HEK293 (cell line): ENCODE measurements around the gene BLOC1S1.

ENCODE experiments used
- CTCF ChIA-PET: fragments of 350-600 bp; formaldehyde crosslinking; extraction: SDS; loops from one replicate; lab custom pipeline; 2021; ENCODE audit warnings: antibody characterized with exemption; lab: Yijun Ruan, JAX
- POLR2A ChIA-PET: fragments of 300-600 bp; formaldehyde crosslinking; extraction: SDS; loops from one replicate; lab custom pipeline; 2020; ENCODE audit warnings: antibody characterized with exemption, inconsistent platforms; lab: Yijun Ruan, JAX
- H3K27ac ChIP-seq: fragments of 200-500 bp; sonication (Bioruptor generic); 2 replicates; pipeline ENCODE4 v1.5.1; 2014; ENCODE audit warnings: low read depth, low read length, control low read depth, inconsistent platforms; ENCODE audit errors: extremely low read depth
- H3K36me3 ChIP-seq, 2 experiments: fragments of 200-500 bp in 1 of 2; sonication (Bioruptor generic) in 1 of 2; 1 replicate in 1 of 2; 2 replicates in 1 of 2; pipeline ENCODE4 v1.5.1; 2014 to 2017; ENCODE audit warnings: inconsistent platforms in 2 of 2, low read length in 2 of 2; ENCODE audit not compliant: control insufficient read depth in 2 of 2, insufficient read depth in 1 of 2
- H3K4me1 ChIP-seq: fragments of 200-500 bp; sonication (Bioruptor generic); 2 replicates; pipeline ENCODE4 v1.5.1; 2014; ENCODE audit warnings: mild to moderate bottlenecking, low read length, inconsistent platforms; ENCODE audit not compliant: control insufficient read depth, insufficient read depth
- H3K4me3 ChIP-seq: 2 replicates; pipeline ENCODE4 v1.5.1; 2011; ENCODE audit warnings: low read depth, mild to moderate bottlenecking, control low read depth, low read length, moderate library complexity
- H3K9me3 ChIP-seq: fragments of 200-500 bp; sonication (Bioruptor generic); 2 replicates; pipeline ENCODE4 v1.5.1; 2014; ENCODE audit warnings: low read depth, low read length, inconsistent platforms; ENCODE audit not compliant: control insufficient read depth, insufficient read depth
- BCL6B ChIP-seq: fragments of 450-650 bp; formaldehyde crosslinking; IDR thresholded peaks from 2 replicates; pipeline ENCODE4 v1.5.1; 2017; ENCODE audit warnings: missing biosample characterization, missing genetic modification characterization
- GFI1B ChIP-seq: fragments of 450-650 bp; formaldehyde crosslinking; IDR thresholded peaks from 2 replicates; pipeline ENCODE4 v1.5.1; 2016; ENCODE audit warnings: missing biosample characterization, missing genetic modification characterization
- GLI4 ChIP-seq: fragments of 450-650 bp; formaldehyde crosslinking; IDR thresholded peaks from 2 replicates; pipeline ENCODE4 v1.5.1; 2016; ENCODE audit warnings: missing biosample characterization, missing genetic modification characterization
- HOXA7 ChIP-seq: sonication (generic); formaldehyde crosslinking; IDR thresholded peaks from 2 replicates; pipeline ENCODE4 v1.8.1; 2022; ENCODE audit warnings: missing genetic modification reagents, borderline replicate concordance
- KLF8 ChIP-seq: fragments of 450-650 bp; formaldehyde crosslinking; IDR thresholded peaks from 2 replicates; pipeline ENCODE4 v1.5.1; 2016; ENCODE audit warnings: missing biosample characterization, missing genetic modification characterization
- MZF1 ChIP-seq: fragments of 450-650 bp; formaldehyde crosslinking; IDR thresholded peaks from 2 replicates; pipeline ENCODE4 v1.5.1; 2017; ENCODE audit warnings: missing biosample characterization, missing genetic modification characterization, borderline replicate concordance
- OSR2 ChIP-seq: fragments of 450-650 bp; formaldehyde crosslinking; IDR thresholded peaks from 2 replicates; pipeline ENCODE4 v1.5.1; 2016; ENCODE audit warnings: missing biosample characterization, missing genetic modification characterization
- SP7 ChIP-seq: fragments of 450-650 bp; formaldehyde crosslinking; IDR thresholded peaks from 2 replicates; pipeline ENCODE4 v1.5.1; 2016; ENCODE audit warnings: missing biosample characterization, missing genetic modification characterization
- TRIM28 ChIP-seq: IDR thresholded peaks from 2 replicates; pipeline ENCODE4 v1.6.1; 2011; ENCODE audit warnings: low read length, control low read depth, borderline replicate concordance
- ZBTB10 ChIP-seq: fragments of 450-650 bp; formaldehyde crosslinking; IDR thresholded peaks from 2 replicates; pipeline ENCODE4 v1.5.1; 2016; ENCODE audit warnings: missing biosample characterization, missing genetic modification characterization
- ZBTB11 ChIP-seq: fragments of 450-650 bp; formaldehyde crosslinking; conservative IDR thresholded peaks from 2 replicates; pipeline ENCODE4 v1.5.1; 2016; ENCODE audit warnings: low read depth, missing biosample characterization, missing genetic modification characterization
- ZNF214 ChIP-seq: fragments of 450-650 bp; formaldehyde crosslinking; IDR thresholded peaks from 2 replicates; pipeline ENCODE4 v1.5.1; 2017; ENCODE audit warnings: missing biosample characterization, mild to moderate bottlenecking, missing genetic modification characterization, borderline replicate concordance
- ZNF221 ChIP-seq: fragments of 450-650 bp; formaldehyde crosslinking; IDR thresholded peaks from 2 replicates; pipeline ENCODE4 v1.5.1; 2017; ENCODE audit warnings: missing biosample characterization, missing genetic modification characterization, borderline replicate concordance
- ZNF223 ChIP-seq: fragments of 450-650 bp; formaldehyde crosslinking; IDR thresholded peaks from 2 replicates; pipeline ENCODE4 v1.5.1; 2016; ENCODE audit warnings: missing biosample characterization, missing genetic modification characterization
- ZNF302 ChIP-seq: fragments of 450-650 bp; formaldehyde crosslinking; IDR thresholded peaks from 2 replicates; pipeline ENCODE4 v1.5.1; 2016; ENCODE audit warnings: missing biosample characterization, missing genetic modification characterization, low read depth
- ZNF416 ChIP-seq: fragments of 450-650 bp; formaldehyde crosslinking; IDR thresholded peaks from 2 replicates; pipeline ENCODE4 v1.5.1; 2016; ENCODE audit warnings: missing biosample characterization, missing genetic modification characterization
- ZNF426 ChIP-seq: fragments of 450-650 bp; formaldehyde crosslinking; IDR thresholded peaks from 2 replicates; pipeline ENCODE4 v1.5.1; 2017; ENCODE audit warnings: missing biosample characterization, missing genetic modification characterization, mild to moderate bottlenecking, inconsistent platforms, moderate library complexity
- ZNF449 ChIP-seq: fragments of 450-650 bp; formaldehyde crosslinking; IDR thresholded peaks from 2 replicates; pipeline ENCODE4 v1.5.1; 2017; ENCODE audit warnings: missing biosample characterization, mild to moderate bottlenecking, missing genetic modification characterization, moderate library complexity
- ZNF513 ChIP-seq: fragments of 450-650 bp; IDR thresholded peaks from 2 replicates; pipeline ENCODE4 v1.5.1; 2018; ENCODE audit warnings: missing biosample characterization, missing genetic modification characterization
- ZNF558 ChIP-seq: fragments of 450-650 bp; formaldehyde crosslinking; IDR thresholded peaks from 2 replicates; pipeline ENCODE4 v1.5.1; 2016; ENCODE audit warnings: missing biosample characterization, missing genetic modification characterization
- ZNF585B ChIP-seq: fragments of 450-650 bp; formaldehyde crosslinking; IDR thresholded peaks from 2 replicates; pipeline ENCODE4 v1.5.1; 2016; ENCODE audit warnings: missing biosample characterization, missing genetic modification characterization
- ZNF76 ChIP-seq: fragments of 450-650 bp; formaldehyde crosslinking; IDR thresholded peaks from 2 replicates; pipeline ENCODE4; 2016; ENCODE audit warnings: low read depth, missing biosample characterization, missing genetic modification characterization, borderline replicate concordance
- ZNF776 ChIP-seq: fragments of 450-650 bp; formaldehyde crosslinking; IDR thresholded peaks from 2 replicates; pipeline ENCODE4 v1.5.0; 2017; ENCODE audit warnings: missing biosample characterization, missing genetic modification characterization, borderline replicate concordance
- ZXDB ChIP-seq: fragments of 450-650 bp; formaldehyde crosslinking; IDR thresholded peaks from 2 replicates; pipeline ENCODE4 v1.5.1; 2016; ENCODE audit warnings: missing biosample characterization, missing genetic modification characterization

BLOC1S1 gene

GRCh38 chr12:55693323-55694187, 22.3 kb upstream of the BLOC1S1 start:
- H3K27ac ChIP-seq: no peak overlapping the region
- H3K4me3 ChIP-seq: no peak overlapping the region
- no peak for TF ChIP-seq GFI1B
- no peak for TF ChIP-seq ZNF221 (tag by site-specific recombination)
- no peak for TF ChIP-seq ZNF223 (tag by site-specific recombination)
- no peak for TF ChIP-seq OSR2 (tag by site-specific recombination)
- TF ChIP-seq ZNF416 (tag by site-specific recombination): no peak
- no peak for TF ChIP-seq ZNF776 (tag by site-specific recombination)
- no peak for TF ChIP-seq ZNF214
- no peak for TF ChIP-seq ZNF585B
- TF ChIP-seq ZBTB11 (tag by site-specific recombination): no peak
- no peak for TF ChIP-seq ZNF513 (tag by site-specific recombination)
- no peak for TF ChIP-seq ZXDB (tag by site-specific recombination)
- no peak for TF ChIP-seq ZNF76 (tag by site-specific recombination)
- TF ChIP-seq KLF8 (tag by site-specific recombination): no peak
- TF ChIP-seq MZF1 (tag by site-specific recombination): no peak
- no peak for TF ChIP-seq BCL6B
- no peak for TF ChIP-seq GLI4
- no peak for TF ChIP-seq ZNF302 (tag by site-specific recombination)
- no peak for TF ChIP-seq ZNF426 (tag by site-specific recombination)
- no peak for TF ChIP-seq TRIM28
- ChIA-PET CTCF (interaction anchor here (0.7 kb wide), 1 partner anchor 44 kb away, joined by 3 read pairs; no protein-coding TSS in a partner anchor), POLR2A (interaction anchor here (0.7 to 1.7 kb wide), 2 partner anchors 13 to 47 kb away, joined by 4 read pairs; no protein-coding TSS in a partner anchor)
- H3K36me3 ChIP-seq: peaks cover 0 to 6% of the 10 kb centered on the region in 2 experiments; a peak in 1 of 3 replicates
- H3K4me1 ChIP-seq: no peaks in the 10 kb centered on the region
- no peaks in the 10 kb centered on the region for H3K9me3 ChIP-seq

GRCh38 chr12:55694188-55694515, 21.7 kb upstream of the BLOC1S1 start:
- no peak overlapping the region for H3K27ac ChIP-seq
- no peak for TF ChIP-seq HOXA7 (CRISPR knock-in tag)
- TF ChIP-seq SP7 (tag by site-specific recombination): no peak
- no peak for TF ChIP-seq ZBTB10 (tag by site-specific recombination)
- TF ChIP-seq ZNF558: no peak
- TF ChIP-seq ZNF449 (tag by site-specific recombination): no peak
- no peak for TF ChIP-seq MZF1 (tag by site-specific recombination)
- TF ChIP-seq ZNF426 (tag by site-specific recombination): no peak

More at GRCh38 chr12:55694188-55694515, 21.7 kb upstream of the BLOC1S1 start:
- CTCF ChIA-PET: interaction anchor here (0.7 kb wide), 1 partner anchor 44 kb away, joined by 3 read pairs; no protein-coding TSS in a partner anchor
- Histone ChIP-seq H3K9me3 (no peaks in the 10 kb centered on the region), H3K4me1 (no peaks in the 10 kb centered on the region), H3K4me3 (no peak overlapping the region), H3K36me3 (peaks cover 0 to 6% of the 10 kb centered on the region in 2 experiments; a peak in 1 of 3 replicates)
- POLR2A ChIA-PET: interaction anchor here (1.7 kb wide), 1 partner anchor 13 kb away, joined by 4 read pairs; no protein-coding TSS in a partner anchor
